HG03175 (cell line): ENCODE results near the gene MCF2L.

Experiments
- ATAC-seq: cut with Tn5 transposase; IDR thresholded peaks from one replicate; pipeline ENCODE4 v1.9.1; 2021; ENCODE audit warnings: mild to moderate bottlenecking, moderate library complexity; ENCODE audit not compliant: unreplicated experiment

Gene MCF2L

DNA sequence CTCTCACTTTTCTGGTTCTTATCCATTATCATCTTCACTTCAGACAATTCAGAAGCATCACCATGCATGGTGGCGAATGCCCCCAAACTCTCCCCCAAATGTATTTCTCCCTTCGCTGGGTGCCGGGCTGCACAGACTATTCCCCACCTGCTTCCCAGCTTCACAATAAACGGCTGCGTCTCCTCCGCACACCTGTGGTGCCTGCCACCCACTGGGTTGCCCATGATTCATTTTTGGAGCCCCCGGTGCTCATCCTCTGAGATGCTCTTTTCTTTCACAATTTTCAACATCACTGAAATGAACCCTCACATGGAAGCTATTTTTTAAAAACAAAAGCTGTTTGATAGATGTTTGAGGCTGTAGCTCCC is 150.8 kb downstream of the MCF2L start:
- no peak for ATAC-seq

DNA sequence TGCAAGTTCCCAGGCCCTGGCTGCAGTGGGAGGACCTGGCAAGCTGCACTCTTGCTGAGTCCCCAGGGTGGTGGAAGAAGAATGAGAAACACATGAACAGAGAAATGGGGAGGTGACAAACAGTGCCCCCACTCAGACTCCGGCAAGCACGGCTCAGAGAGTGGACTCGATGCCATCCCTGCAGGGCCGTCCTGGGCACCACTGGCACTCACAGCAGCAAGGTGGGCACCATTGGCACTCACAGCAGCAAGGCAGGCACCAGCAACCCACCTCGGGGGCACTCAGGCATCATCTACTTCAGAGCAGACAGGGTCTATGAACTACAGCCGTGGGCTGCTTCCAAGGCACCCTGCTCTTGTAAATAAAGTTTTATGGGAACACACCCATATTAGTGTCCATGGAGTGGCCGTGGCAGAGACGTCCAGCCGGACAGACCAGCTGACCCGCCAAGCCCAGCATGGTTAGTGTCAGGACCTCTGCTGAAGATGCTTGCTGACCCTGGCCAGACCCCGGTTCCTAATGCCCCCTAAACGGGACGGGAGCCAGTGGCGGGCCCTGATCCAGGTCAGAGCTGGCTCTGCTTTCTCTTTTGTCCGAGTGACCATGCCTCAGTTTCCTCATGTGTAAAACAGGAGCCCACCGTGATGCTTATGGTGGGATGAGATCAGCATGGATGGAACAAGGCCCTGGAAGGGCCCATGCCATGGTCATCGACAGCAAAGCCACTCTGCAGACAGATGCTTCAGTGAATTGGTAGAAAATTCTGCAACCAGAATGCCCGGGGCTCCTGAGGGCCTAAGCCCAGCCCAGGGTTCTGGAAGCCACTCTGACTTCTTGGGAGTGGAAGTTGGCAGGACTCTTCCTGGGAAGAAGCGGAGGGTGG is 151.5 kb downstream of the MCF2L start:
- no peak for ATAC-seq

DNA sequence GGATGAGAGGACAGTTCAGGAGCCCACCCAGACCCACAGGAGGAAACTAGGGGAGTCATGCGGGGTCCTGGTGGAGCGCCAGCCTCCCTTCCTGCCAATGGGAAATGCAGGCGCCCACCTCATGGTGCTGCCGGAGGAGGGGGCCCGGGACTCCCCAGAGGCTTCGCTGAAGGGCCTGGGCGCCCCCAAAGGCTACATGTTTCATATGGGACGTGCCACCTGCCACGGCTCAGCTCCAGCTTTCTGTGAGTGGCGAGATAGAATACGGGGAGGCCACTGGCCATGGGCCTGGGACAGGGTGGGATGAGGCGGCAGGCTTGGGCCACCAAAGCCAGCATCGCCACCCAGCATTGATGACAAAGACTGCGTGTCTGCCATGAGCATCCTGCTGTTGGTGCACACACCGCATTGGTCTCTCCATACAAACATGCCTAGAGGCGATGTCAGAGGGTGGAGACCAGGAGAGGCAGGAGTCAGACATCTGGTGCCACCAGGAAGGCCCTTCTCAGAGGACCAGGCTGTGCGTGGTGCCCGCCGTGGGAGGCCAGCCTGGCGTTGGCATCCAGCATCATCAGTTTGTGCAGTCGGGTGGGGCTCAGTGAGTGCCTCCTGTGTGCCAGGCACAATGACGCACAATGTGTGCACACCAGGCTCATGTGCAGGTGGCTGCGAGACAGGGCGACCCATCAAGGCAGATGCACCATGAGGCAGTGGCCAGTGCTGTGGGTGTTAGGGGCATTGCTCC is 152.3 kb downstream of the MCF2L start:
- no peak for ATAC-seq

DNA sequence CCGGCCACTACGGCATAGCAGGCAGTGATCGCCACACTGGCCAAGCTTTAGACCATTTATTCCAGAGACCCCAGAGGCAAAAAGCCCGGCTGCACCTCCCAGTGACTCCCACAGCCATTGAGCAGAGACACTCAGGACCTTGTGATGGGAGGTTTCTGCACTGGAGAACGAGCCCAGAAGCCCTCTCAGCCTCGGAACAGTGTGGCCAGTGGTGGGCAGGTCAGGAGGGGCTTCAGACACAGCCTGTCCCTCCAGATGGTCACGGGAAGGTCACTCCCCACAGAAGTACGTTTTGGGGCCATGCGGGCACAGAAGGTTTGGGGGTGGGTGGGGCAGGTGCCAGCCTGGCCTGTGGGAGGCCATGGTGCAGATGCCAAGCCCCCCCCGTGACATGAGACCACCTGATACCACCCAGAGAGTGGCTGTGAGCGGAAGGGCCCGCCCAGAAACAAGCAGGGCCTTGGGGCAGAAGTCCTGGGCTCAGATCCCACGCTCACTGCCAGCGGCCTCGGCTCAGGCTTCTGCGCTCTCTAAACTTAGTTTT is 153.0 kb downstream of the MCF2L start:
- ATAC-seq = no peak

DNA sequence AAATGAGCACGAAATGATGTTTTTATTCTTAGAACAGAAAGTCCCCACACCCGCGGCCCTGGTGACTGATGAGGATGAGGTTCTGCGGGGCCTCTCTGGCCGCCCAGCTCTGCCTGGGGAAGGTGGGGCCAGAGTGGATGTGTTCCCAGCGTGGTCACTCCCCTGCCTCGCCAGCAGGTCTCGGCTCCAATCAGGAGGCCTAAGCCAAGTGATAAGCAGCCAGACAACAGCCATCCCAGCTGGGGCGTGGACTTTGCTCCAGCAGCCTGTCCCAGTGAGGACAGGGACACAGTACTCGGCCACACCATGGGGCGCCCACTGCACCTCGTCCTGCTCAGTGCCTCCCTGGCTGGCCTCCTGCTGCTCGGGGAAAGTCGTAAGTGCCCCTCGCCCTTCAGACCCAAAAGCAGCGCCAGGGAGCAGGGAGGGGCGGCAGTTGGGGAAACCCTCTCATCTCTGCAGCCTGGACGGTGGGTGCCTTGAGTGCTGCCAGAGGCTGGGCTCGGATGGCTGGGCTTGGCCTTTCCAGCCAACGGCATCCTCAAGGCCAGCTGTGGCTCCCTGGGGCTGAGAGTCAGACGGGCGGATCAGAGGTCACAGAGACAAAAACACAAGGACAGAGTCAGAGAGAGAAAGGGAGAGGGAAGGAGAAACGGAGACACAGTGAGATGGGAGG is 153.7 kb downstream of the MCF2L start, which contains the start of gene F10:
Gene F10 (plus strand): TSS at position 250 of the 676 bp plus-strand sequence. CDS start 57 bp downstream, at position 307.
- ATAC-seq = no peak

DNA sequence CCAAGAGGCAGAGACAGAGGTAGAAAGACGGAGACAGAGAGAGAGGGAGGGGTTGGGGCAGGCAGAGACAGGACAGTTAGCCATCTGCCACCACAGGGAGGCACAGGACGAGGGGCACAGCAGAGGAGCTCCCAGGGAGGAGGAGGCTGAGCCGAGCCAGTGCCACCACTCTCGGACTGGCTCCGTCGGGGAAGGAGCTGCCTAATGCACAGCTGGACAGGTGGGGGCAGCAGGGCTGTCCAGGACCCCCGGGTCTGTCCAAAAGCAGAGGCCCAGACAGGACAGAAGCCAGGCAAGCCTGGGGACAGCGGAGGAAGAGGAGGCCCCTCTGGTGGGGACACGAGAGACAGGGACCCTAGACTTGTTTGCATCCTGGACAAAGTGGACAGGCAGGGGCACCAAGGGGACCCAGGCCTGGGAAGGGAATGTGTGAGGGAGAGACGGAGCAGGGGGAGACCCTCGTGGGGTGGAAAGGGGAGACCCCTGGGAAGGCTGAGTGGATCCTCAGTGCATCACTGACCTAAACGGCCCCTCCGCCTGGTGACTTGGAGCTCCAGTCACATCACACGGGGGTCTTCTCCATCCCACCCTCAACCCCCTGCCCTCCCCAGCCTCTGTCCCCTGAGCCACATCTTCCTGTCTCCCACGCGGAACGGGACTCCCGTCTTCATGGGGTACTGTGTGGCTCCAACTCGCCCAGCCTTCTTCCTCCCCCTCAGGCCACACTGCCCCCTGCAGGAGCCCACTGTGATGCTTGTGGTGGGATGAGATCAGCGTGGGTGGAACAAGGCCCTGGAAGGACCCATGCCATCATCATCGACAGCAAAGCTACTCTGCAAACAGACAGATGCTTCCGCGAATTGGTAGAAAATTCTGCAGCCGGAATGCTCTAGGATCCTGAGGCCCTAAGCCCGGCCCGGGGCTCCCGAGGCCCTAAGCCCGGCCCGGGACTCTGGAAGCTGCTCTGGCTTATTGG is 154.5 kb downstream of the MCF2L start:
- ATAC-seq = no peak

DNA sequence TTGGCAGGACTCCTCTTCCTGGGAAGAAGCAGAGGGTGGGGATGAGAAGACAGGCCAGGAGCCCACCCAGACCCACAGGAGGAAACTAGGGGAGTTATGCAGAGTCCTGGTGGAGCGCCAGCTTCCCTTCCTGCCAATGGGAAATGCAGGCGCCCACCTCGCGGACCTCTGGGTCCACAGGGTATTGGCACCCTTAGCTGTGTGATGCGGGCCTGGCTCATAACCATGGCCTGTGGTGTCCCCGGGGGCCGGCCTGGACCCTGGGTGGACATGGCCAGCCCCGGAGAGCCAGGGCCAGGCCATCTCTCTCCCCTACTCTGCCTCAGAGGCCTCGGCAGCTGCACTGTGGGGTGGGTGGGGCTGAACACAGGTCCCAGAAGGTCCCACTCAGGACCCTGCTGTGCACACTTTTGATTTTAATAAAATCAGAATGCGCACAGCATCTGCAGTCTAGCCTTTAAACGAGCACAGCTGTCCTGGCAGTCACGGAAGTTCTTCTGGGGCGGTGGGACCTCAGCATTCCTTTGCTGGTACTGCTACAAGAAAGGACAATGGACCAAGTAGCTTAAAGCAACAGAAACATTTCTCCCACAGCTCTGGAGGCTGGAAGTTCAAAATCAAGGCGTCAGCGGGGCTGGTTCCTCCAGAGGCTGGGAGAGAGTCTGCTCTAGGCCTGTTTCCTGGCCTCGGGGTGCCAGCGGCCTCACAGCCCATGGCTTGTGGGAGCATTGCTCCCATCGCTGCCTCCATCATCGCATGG is 155.4 kb downstream of the MCF2L start:
- ATAC-seq = no peak

DNA sequence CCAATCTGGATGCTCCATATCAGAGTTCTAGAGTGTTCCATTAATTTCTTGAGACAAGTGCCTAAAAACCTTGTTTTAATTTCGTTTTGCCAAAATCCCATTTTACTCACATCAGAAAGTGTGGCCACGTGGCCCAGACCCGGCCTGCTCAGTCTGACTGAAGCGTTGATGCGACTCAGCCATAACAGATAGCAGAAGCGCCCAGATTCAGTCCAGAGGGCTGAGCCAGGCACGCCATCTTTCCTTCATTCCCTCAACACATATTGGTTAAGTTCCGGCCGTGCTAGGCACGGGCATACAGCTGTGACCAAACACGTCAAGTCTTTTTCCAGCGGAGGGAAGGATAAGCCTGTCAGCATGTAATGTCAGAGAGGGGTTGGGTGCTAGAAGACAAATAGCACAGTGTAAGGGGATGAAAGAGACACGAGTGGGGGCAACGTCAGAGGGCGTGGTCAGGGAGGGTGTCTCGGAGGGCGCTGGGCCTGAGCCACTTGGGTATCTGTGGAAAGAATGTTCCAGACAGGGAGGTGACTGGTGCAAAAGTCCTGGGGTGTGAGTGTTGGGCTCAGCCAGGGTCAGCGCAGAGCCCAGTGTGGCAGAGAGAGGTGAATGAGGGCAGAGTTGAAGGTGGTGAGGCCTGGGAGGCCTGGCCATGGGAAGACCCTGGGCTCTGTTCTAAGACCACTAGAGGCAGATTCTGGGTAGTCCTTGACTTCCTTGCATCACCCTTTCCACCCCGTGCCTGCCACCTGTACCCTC is 156.7 kb downstream of the MCF2L start:
- ATAC-seq = no peak

DNA sequence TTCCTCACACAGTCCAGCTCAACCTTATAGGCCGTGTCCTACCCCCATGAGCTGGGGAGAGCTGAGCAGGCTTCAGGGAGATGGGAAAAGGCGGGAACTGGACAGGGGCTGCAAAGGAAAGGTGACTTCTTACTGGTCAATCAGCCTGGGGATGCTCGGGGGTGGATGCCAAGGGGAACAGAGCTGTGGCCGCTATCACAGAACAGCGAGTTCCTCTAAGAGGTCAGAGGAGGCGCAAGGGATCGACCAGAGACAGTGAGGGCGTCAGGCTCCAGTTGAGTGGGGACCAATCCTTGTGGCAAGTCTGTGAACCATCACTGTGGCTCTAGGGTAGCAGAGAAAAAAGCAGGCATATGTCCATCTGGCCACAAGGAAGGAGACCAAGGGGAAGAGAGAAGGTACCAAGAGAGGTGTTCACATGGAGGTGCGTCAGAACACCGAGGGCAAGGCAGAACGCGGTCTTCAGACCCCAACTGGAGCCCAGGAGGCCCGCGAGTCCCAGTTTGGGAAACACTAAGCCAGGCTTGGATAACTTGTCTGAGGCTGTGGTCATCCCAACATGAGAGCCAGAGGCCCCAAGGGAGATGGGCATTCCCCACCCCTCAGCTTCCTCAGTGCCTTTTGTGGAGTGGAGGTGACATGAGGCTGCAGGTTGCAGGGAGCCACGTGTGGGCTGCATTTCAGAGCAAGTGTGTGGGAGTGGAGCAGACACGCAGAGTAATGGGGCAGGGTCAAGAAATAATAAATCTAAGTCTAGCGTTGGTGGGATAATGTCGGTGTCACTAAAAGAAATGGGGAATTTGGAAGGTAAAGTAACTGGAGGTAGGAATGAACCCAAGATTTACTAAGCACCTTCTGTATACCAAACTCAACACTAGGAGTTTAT is 157.5 kb downstream of the MCF2L start:
- no peak for ATAC-seq

DNA sequence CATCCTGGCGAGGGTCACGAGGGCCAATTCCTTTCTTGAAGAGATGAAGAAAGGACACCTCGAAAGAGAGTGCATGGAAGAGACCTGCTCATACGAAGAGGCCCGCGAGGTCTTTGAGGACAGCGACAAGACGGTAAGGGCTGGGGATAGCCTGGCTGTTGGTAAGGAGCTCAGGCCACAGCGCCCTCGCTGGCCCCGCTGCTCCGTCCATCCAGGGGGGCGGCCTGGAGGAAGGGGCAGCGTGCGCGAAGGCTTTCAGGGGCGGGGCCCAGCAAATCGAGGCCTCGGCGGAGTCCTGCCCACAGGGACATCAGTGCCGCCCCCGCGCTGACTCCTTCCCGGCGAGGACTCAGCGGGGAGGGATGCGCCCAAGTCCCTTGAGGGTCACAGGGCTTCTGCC is 160.5 kb downstream of the MCF2L start:
- no peak for ATAC-seq

DNA sequence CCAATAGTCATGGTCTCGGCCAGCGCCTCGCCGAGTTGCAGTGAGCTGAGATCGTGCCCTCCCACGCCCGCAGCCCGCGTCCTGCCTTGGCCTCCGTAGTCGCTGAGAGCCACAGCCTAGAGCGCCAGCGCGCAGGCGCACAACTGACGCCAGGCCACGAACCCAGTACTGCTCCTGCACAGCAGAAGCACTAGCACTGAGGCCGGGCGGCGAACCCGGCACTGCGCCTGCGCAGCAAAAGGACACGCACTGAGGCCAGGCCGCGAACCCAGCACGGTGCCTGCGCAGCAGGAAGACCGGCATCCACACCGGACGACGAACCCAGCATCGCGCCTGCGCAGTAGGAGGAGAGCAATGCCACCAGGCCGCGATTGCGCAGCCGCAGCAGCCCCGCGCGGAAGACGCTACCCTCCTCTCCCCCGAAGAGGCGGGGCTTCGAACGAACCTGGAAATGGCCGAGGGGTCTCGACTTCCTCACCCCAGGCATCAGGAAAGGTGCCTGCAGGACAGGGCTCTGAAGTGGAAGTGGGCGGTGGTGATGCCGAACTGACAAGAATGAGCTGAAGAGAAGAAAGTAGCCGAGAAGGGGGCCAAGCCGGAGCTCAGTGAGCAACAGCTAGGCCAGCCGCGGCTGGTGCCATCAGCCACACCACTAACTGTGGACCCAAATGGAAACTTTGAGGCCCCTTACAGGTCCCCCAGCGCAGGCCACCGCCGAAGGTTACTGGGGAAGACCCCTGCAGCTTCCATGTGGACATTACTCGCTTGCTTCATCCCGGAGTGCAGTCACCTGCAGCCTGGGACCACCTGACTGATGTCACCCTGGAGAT is 161.1 kb downstream of the MCF2L start:
- ATAC-seq = no peak

DNA sequence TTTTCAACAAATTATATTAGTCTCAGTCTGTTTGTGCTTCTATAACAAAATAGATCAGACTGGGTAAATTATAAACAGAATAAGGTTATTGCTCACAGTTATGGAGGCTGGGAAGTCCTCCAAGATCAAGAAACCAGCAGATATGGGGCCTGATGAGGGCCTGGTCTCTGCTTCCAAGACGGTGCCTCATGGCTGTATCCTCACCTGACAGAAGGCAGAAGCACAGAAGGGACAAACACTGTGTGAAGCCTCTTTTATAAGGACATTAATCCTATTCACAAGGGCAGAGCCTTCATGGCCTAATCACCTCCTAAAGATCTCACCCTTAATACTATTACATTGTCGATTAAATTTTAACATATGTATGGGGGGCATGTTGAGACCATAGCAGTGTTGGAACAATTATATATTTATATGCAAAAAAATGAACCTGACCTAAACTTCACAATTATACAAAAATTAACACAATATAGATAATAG is 166.3 kb downstream of the MCF2L start:
- no peak for ATAC-seq

DNA sequence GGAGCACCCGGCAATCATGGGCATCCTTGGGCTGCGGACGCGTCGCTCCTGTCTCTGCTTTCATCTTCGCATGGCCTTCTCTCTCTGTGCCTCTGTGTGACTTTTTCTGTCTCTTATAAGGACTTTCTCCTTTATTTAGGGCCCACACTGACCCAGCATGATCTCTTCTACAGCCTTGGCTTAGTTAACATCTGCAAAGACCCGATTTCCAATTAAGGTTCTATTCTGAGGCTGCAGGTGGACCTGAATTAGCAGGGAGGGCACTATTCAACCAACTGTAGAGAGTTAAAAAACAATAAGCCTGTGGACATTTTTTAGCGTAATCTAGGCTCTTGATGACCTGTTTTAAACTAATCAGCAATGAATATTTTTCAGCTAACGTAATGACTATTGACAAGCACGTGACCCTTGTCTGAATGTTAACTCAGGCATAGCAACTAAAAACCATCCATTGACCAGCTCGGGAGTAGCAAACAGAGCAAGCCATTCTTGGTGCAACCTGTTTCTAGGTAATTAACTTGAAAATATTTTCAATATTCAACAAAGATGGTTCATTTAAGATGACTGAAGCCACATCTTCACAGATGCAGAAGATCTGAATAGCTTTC is 168.8 kb downstream of the MCF2L start:
- no peak for ATAC-seq

DNA sequence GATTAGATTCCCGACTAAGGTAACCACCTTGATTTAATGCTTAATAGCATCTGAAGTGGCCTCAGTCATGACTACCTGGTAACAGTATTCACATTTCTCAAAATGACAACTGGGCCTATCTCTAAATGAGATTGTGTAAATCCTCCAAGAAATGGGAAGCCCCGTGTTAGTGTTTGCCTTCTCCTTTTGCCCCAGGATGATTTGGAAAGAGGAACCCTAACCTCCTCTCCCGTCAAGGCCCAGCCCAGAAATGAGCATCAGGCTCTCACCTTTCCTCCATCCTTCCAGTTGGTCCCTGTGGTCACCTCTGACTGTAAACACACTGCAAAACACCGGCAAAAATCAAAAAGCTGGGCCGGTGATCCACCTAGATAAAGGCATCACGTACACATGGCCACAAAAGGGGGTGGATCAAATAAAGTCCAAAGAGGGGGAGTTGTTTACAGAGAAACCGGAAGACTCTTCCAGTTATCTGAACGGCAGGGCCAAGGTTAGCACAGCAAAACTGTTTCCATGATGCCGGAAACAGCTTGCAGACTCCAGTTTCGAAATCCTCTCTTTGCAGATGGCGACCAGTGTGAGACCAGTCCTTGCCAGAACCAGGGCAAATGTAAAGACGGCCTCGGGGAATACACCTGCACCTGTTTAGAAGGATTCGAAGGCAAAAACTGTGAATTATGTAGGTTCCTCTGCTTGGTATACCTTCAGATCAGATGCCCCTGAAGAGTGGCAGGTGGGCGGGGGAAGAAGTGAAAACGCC is 170.0 kb downstream of the MCF2L start:
- no peak for ATAC-seq

DNA sequence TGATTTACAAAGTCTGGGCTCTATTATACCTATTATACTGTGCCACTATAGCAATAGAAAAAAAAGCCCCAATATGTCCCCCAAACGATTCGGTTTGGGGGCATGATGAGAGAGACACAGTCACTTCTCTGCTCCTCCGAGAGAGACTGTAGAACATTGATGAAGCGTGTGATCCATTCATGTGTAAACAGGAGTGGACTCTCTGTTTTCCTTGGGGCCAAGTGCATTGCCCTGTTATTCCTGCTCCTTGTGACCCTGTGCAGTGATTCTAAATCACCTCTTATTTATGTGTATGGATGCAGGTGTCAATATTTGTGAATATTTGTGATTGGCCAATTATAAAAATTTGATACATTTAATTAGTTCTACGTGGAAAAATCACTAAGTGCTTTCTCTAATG is 170.6 kb downstream of the MCF2L start:
- no peak for ATAC-seq
